ENCODE measurements around the gene CDC20. TPM values are rescaled to one million over a fixed set of nuclear protein-coding genes. Genes with fewer than 3 reads are reported as not detected.
"Not testable (repeated sequence)": the region's sequence is repeated elsewhere in the genome, so short reads cannot be mapped to it uniquely, and the experiment has no call there.

Gene CDC20
- total RNA-seq, 1 donor from 2014 or later, result 14.5 TPM

DNA sequence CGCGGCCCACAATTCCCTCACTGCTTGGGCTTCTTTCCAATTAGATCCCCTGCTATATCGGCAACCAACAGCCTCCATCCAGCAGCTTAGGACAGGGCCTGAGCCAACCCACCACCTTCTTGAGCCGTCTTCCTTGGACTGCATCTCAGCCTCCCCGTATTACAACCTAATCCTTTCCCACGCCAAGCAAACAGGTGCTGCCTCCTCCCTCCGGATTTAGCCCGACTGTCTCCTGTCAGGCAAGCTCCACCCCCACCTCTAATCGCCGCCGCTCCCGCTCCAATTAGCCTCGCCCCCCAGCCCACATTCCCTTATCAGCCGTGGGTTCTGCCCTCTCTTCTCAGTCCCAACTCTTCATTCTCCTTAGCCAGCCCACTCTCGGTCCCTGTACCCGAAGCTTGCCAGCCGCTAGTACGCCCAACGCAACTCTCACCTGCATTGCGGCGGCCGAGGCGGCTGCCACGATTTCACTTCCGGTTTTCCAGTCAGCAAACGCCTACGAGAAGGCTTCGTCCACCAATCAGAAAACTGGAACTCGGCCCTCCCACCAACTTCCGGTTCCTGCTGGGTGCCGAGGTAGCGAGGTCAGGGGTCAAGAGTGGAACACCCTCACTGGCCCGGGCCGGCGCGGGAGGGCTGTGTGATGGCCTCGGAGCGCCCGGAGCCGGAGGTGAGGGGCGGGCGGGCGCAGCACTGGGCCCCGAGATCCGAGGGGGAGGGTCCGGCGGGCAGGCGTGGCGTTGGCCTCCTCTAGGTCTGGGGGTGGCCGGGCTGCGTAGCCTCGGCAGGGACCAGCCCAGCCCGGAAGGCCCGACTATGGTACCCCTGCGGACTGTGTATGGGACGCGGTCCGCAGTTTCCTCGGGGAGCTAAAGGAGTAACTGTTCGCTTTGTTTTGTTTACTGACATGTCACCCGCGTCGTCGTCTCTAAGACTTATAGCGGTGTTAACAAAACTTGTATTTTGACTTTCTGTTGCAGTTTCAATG, 30.8 kb downstream of the CDC20 start, which contains the start of the genes MED8 and SZT2:
TSS of gene MED8 (minus strand) at position 475 of the 988 bp plus-strand sequence. CDS start at position 439, 36 bp downstream.
TSS of gene SZT2 (plus strand) at position 574 of the 988 bp plus-strand sequence. CDS start at position 644, 70 bp downstream.
- Mint-ChIP-seq H3K36me3 (ENCODE audit: low read depth) (peaks cover 20% of the 10 kb centered on the region), H3K9me3 (ENCODE audit: low read depth) (no peaks in the 10 kb centered on the region), H3K27ac (ENCODE audit: unreplicated experiment) (peak within 1 kb of the TSS; percentile 100), H3K27me3 (ENCODE audit: low read depth) (no peaks in the 10 kb centered on the region), H3K4me1 (ENCODE audit: low read depth) (peaks cover 37% of the 10 kb centered on the region), H3K4me3 (ENCODE audit: unreplicated experiment) (peak within 1 kb of the TSS; percentile 100)
- TF ChIP-seq, protein P1, sequence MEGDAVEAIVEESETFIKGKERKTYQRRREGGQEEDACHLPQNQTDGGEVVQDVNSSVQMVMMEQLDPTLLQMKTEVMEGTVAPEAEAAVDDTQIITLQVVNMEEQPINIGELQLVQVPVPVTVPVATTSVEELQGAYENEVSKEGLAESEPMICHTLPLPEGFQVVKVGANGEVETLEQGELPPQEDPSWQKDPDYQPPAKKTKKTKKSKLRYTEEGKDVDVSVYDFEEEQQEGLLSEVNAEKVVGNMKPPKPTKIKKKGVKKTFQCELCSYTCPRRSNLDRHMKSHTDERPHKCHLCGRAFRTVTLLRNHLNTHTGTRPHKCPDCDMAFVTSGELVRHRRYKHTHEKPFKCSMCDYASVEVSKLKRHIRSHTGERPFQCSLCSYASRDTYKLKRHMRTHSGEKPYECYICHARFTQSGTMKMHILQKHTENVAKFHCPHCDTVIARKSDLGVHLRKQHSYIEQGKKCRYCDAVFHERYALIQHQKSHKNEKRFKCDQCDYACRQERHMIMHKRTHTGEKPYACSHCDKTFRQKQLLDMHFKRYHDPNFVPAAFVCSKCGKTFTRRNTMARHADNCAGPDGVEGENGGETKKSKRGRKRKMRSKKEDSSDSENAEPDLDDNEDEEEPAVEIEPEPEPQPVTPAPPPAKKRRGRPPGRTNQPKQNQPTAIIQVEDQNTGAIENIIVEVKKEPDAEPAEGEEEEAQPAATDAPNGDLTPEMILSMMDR (IDR thresholded peaks at IDR 0.05), result no peak
- peak; percentile 89 for DNase-seq (ENCODE audit: low spot score)

DNA sequence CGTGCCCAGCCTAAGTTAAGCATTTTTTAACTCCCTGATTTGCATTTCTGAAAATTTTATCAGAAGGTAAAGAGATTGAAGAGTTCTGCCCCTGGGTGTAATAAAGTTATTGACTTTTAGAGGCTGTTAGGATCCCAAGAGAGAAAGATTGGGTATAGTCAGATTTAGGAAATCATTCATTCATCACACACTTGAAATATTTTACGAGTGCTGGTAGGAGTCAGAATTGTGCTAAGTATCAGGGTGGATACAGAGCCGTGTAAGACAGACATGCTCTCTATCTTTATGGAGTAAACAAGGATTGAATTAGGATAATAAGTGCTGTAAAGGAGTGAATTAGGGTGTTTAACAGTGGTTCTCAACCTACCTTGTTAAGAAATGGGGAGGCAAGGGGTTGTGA, 33.9 kb downstream of the CDC20 start:
- Mint-ChIP-seq H3K4me3 (ENCODE audit: unreplicated experiment) (no peak overlapping the region), H3K4me1 (ENCODE audit: low read depth) (peaks cover 44% of the 10 kb centered on the region), H3K36me3 (ENCODE audit: low read depth) (peaks cover 5% of the 10 kb centered on the region), H3K27ac (ENCODE audit: unreplicated experiment) (no peak overlapping the region), H3K9me3 (ENCODE audit: low read depth) (no peaks in the 10 kb centered on the region), H3K27me3 (ENCODE audit: low read depth) (no peaks in the 10 kb centered on the region)
- no peak for DNase-seq (ENCODE audit: low spot score)
- TF ChIP-seq, protein P1 (IDR thresholded peaks at IDR 0.05), result no peak

DNA sequence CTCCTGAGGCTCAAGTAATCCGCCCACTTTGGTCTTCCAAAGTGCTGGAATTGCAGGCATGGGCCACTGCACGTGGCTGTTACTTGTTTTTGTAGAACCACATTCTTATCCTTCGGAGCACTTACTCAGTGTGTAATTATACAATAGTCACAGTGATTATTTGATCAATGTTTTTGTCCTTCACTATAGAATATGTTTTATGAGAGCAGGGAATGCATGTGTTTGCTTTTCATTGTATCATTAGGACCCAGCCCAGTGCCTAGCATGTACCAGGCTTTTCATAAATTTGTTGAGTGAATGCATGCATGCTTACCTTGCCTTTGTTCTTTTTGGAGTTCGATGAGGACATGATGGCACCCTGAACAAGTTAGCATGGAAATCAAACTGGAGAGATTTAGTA, 36.7 kb downstream of the CDC20 start:
- no peak for DNase-seq (ENCODE audit: low spot score)
- TF ChIP-seq, protein P1 (IDR thresholded peaks at IDR 0.05), result no peak
- Mint-ChIP-seq H3K9me3 (ENCODE audit: low read depth) (no peaks in the 10 kb centered on the region), H3K36me3 (ENCODE audit: low read depth) (peaks cover 4% of the 10 kb centered on the region), H3K27me3 (ENCODE audit: low read depth) (no peaks in the 10 kb centered on the region), H3K27ac (ENCODE audit: unreplicated experiment) (no peak overlapping the region), H3K4me3 (ENCODE audit: unreplicated experiment) (no peak overlapping the region), H3K4me1 (ENCODE audit: low read depth) (peaks cover 21% of the 10 kb centered on the region)

DNA sequence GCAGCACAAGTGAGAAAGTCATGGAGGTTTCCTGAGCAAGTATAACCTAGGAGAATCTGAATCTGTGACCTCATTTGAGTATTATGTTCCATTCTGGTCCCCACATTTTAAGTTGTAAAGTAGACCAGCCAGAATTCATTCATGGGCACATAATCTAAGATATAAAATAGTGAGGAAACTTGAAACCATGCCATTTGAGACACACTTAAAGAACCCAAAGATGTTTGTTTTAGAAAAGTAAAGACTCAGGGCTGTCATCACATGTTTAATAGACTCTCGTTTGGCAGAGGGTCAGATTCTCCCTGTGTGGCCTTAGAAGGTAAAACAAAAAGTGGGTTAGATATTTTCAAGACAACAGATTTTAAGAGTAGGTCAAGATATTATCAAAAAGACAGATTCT, 37.3 kb downstream of the CDC20 start:
- Mint-ChIP-seq H3K4me3 (ENCODE audit: unreplicated experiment) (no peak overlapping the region), H3K36me3 (ENCODE audit: low read depth) (peaks cover 4% of the 10 kb centered on the region), H3K27ac (ENCODE audit: unreplicated experiment) (no peak overlapping the region), H3K9me3 (ENCODE audit: low read depth) (no peaks in the 10 kb centered on the region), H3K27me3 (ENCODE audit: low read depth) (no peaks in the 10 kb centered on the region), H3K4me1 (ENCODE audit: low read depth) (peaks cover 15% of the 10 kb centered on the region)
- TF ChIP-seq, protein P1 (IDR thresholded peaks at IDR 0.05), result no peak
- no peak for DNase-seq (ENCODE audit: low spot score)

DNA sequence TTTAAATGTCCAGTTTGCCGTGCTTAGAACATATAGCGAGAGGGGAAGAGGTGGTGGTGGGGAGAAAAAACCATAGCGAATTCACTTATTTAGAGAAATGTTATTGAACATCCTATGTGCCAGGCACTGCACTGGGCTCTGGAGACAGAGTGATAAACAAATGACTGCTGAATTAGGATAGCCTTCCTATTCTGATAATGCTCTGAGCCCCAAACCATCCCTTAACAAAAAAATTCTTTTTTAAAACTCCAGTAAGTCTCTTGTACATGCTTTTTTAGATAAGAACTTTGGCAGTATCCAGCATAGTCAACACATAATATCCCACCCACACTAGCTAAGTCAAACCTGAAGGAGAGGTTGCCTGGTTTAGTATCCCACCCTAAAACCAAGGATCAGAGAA, 39.4 kb downstream of the CDC20 start:
- Mint-ChIP-seq H3K4me3 (ENCODE audit: unreplicated experiment) (no peak overlapping the region), H3K27ac (ENCODE audit: unreplicated experiment) (no peak overlapping the region), H3K27me3 (ENCODE audit: low read depth) (no peaks in the 10 kb centered on the region), H3K4me1 (ENCODE audit: low read depth) (peaks cover 11% of the 10 kb centered on the region), H3K9me3 (ENCODE audit: low read depth) (no peaks in the 10 kb centered on the region), H3K36me3 (ENCODE audit: low read depth) (peaks cover 5% of the 10 kb centered on the region)
- no peak for DNase-seq (ENCODE audit: low spot score)
- TF ChIP-seq, protein P1 (IDR thresholded peaks at IDR 0.05), result no peak

DNA sequence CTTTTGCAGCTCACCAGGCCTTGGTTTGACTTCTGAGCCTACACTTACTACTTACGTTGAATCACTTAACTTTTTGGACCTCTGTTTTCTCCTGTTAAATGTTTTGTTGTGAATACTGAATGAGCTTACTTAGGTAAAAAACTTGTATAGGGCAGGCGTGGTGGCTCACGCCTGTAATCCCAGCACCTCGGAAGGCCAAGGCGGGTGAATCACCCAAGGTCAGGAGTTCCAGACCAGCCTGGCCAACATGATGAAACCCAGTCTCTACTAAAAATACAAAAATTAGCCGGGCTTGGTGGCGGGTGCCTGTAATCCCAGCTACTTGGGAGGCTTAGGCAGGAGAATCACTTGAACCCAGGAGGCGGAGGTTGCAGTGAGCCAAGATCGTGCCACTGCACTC, 41.7 kb downstream of the CDC20 start:
- H3K4me1 Mint-ChIP-seq (ENCODE audit: low read depth), result peaks cover 10% of the 10 kb centered on the region
- not testable (repeated sequence) for DNase-seq (ENCODE audit: low spot score); H3K9me3 Mint-ChIP-seq (ENCODE audit: low read depth); H3K27ac Mint-ChIP-seq (ENCODE audit: unreplicated experiment); H3K4me3 Mint-ChIP-seq (ENCODE audit: unreplicated experiment); H3K27me3 Mint-ChIP-seq (ENCODE audit: low read depth)
- H3K36me3 Mint-ChIP-seq (ENCODE audit: low read depth), result peaks cover 18% of the 10 kb centered on the region
